Measurements from ENCODE around the gene CHAF1A. TPM values are rescaled to one million over a fixed set of nuclear protein-coding genes. Genes with fewer than 3 reads are reported as not detected.

Gene CHAF1A
- total RNA-seq, 1 experiment from 2014 or later: 16.7 TPM

GRCh38 chr19:4369109-4369887 is 33.1 kb upstream of the CHAF1A start:
- POLR2A ChIA-PET: interaction anchor here (0.6 to 2.4 kb wide), 11 partner anchors 9 to 1254 kb away, joined by 3 to 29 read pairs (median 5); partner anchors contain the start of genes CHAF1A, MPND and SH3GL1
- Mint-ChIP-seq H3K4me1 (ENCODE audit: insufficient read depth, unreplicated experiment) (peaks cover 18% of the 10 kb centered on the region), H3K36me3 (ENCODE audit: insufficient read depth, unreplicated experiment) (peaks cover 57% of the 10 kb centered on the region), H3K9me3 (ENCODE audit: unreplicated experiment) (no peaks in the 10 kb centered on the region), H3K27me3 (ENCODE audit: insufficient read depth, unreplicated experiment) (no peaks in the 10 kb centered on the region), H3K27ac (ENCODE audit: low read depth, unreplicated experiment) (peak overlapping the region; percentile 85), H3K4me3 (ENCODE audit: unreplicated experiment) (peak overlapping the region; percentile 73)
- intact Hi-C loops (cut with micrococcal nuclease): loop anchor here (1.0 kb wide), 1 partner anchor 31 kb away; the partner anchor contains the start of gene SH3GL1
- DNase-seq (ENCODE audit: unreplicated experiment): peak; percentile 93
- CTCF ChIA-PET: interaction anchor here (0.6 to 2.4 kb wide), 6 partner anchors 15 to 80 kb away, joined by 3 to 12 read pairs (median 4); partner anchors contain the start of genes MPND and SH3GL1
- TF ChIP-seq CTCF (IDR thresholded peaks at IDR 0.05; ENCODE audit: unreplicated experiment): no peak
- BruUV-seq (replicated peaks): no TSS peak

DNA sequence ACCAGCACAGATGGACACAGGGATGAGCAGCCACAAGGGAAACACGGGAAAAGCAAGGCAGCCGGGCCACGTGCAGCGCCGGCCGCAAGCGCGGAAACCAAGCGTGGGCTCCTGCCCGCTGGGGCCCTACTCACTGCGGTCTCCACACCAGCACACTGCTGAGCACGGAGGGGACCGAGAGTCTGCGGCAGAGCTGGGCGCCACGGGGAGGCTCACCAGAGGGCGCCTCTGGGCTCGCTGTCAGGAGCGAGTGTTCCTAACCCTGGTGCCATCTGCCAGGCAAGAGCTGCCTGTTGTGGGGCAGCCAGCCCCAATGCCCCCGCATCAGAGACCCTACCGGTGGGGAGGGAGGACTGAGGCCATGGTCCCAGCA is 32.6 kb upstream of the CHAF1A start:
- BruUV-seq (replicated peaks): no TSS peak
- peak; percentile 59 for TF ChIP-seq CTCF (IDR thresholded peaks at IDR 0.05; ENCODE audit: unreplicated experiment)
- peak; percentile 77 for DNase-seq (ENCODE audit: unreplicated experiment)
- H3K27me3 Mint-ChIP-seq (ENCODE audit: insufficient read depth, unreplicated experiment): no peaks in the 10 kb centered on the region
- ChIA-PET CTCF (interaction anchor here (0.5 to 2.4 kb wide), 10 partner anchors 8 to 111 kb away, joined by 3 to 12 read pairs (median 3); partner anchors contain the start of gene SH3GL1), POLR2A (interaction anchor here (0.5 to 2.4 kb wide), 6 partner anchors 10 to 1253 kb away, joined by 3 to 29 read pairs (median 5); partner anchors contain the start of genes CHAF1A, MPND and SH3GL1)
- H3K36me3 Mint-ChIP-seq (ENCODE audit: insufficient read depth, unreplicated experiment): peaks cover 51% of the 10 kb centered on the region
- H3K4me1 Mint-ChIP-seq (ENCODE audit: insufficient read depth, unreplicated experiment): peaks cover 24% of the 10 kb centered on the region
- H3K4me3 Mint-ChIP-seq (ENCODE audit: unreplicated experiment): peak overlapping the region; percentile 73
- intact Hi-C loops (cut with micrococcal nuclease): loop anchor here (1.0 kb wide), 1 partner anchor 30 kb away; the partner anchor contains the start of gene SH3GL1
- H3K9me3 Mint-ChIP-seq (ENCODE audit: unreplicated experiment): no peaks in the 10 kb centered on the region
- no peak overlapping the region for H3K27ac Mint-ChIP-seq (ENCODE audit: low read depth, unreplicated experiment)

DNA sequence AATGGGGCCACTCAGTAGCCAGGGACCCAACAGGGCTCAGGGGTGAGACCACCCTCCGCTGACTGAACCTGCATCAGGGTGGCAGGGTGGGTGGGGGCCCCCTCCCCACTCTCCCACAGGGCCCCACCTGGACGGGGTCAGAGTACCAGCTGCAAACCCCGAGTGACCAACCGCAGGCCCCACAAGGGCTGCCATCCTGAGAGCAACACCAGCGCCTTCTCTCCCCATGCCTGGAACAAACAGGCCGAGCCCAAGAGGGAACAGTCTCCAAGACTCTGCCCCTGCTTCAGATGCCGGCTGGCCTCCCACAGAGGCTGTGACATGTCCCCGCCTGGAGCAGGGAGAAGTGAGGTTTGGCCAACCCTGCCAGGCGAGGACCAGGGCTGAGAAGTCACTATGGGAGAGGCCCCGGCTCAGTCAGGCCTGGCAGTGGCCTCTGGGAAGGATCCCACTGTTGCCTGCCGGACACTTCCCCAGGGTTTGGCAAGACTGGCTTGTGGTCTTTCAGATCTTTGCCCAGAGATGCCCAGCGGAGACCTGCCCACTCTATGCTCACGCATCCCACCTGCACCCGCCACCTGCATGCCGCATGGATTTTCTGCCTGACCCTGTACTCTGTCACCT is 31.9 kb upstream of the CHAF1A start:
- peaks cover 25% of the 10 kb centered on the region for H3K4me1 Mint-ChIP-seq (ENCODE audit: insufficient read depth, unreplicated experiment)
- ChIA-PET CTCF (interaction anchor here (0.5 to 2.4 kb wide), 10 partner anchors 8 to 110 kb away, joined by 3 to 12 read pairs (median 3); partner anchors contain the start of gene SH3GL1), POLR2A (interaction anchor here (0.5 to 2.4 kb wide), 6 partner anchors 9 to 206 kb away, joined by 3 to 29 read pairs (median 5); partner anchors contain the start of genes CHAF1A, MPND and SH3GL1)
- no peaks in the 10 kb centered on the region for H3K9me3 Mint-ChIP-seq (ENCODE audit: unreplicated experiment)
- no peaks in the 10 kb centered on the region for H3K27me3 Mint-ChIP-seq (ENCODE audit: insufficient read depth, unreplicated experiment)
- H3K36me3 Mint-ChIP-seq (ENCODE audit: insufficient read depth, unreplicated experiment): peaks cover 45% of the 10 kb centered on the region
- H3K27ac Mint-ChIP-seq (ENCODE audit: low read depth, unreplicated experiment): no peak overlapping the region
- intact Hi-C loops (cut with micrococcal nuclease): no loop called here
- no peak for DNase-seq (ENCODE audit: unreplicated experiment)
- H3K4me3 Mint-ChIP-seq (ENCODE audit: unreplicated experiment): no peak overlapping the region
- TF ChIP-seq CTCF (IDR thresholded peaks at IDR 0.05; ENCODE audit: unreplicated experiment): no peak
- BruUV-seq (replicated peaks): no TSS peak
